Measurements from ENCODE around the gene SYT17.

The SYT17 gene

GRCh38 chr16:19147126-19147525, 20.9 kb upstream of the SYT17 start:
- no peak for TF ChIP-seq CTCF (conservative IDR thresholded peaks at IDR 0.05; ENCODE audit: low read depth)
- no peak overlapping the region for H3K27ac ChIP-seq
- CTCF ChIA-PET, result interaction anchor here (0.7 kb wide), 1 partner anchor 18 kb away, joined by 3 read pairs; no protein-coding TSS in a partner anchor
- DNase-seq (ENCODE audit: low spot score), result no peak
- POLR2A ChIA-PET (ENCODE audit: low non-redundant PET), result interaction anchor here (0.5 to 0.6 kb wide), 2 partner anchors 431 to 1784 kb away, joined by 4 to 9 read pairs; no protein-coding TSS in a partner anchor

- H3K27ac ChIP-seq, result no peak overlapping the region
- CTCF ChIA-PET, result interaction anchor here (0.7 kb wide), 1 partner anchor 17 kb away, joined by 3 read pairs; no protein-coding TSS in a partner anchor
- POLR2A ChIA-PET (ENCODE audit: low non-redundant PET), result interaction anchor here (0.5 kb wide), 1 partner anchor 430 kb away, joined by 9 read pairs; no protein-coding TSS in a partner anchor
- DNase-seq (ENCODE audit: low spot score), result no peak
- TF ChIP-seq CTCF (conservative IDR thresholded peaks at IDR 0.05; ENCODE audit: low read depth), result no peak
Observed at GRCh38 chr16:19147627-19148026, 20.4 kb upstream of the SYT17 start.

GRCh38 chr16:19148189-19148588, 19.9 kb upstream of the SYT17 start:
- no peak for TF ChIP-seq CTCF (conservative IDR thresholded peaks at IDR 0.05; ENCODE audit: low read depth)
- H3K27ac ChIP-seq, result no peak overlapping the region
- ChIA-PET CTCF (interaction anchor here (0.8 kb wide), 1 partner anchor 62 kb away, joined by 6 read pairs; no protein-coding TSS in a partner anchor), POLR2A (ENCODE audit: low non-redundant PET) (no interaction called here)
- no peak for DNase-seq (ENCODE audit: low spot score)

DNA sequence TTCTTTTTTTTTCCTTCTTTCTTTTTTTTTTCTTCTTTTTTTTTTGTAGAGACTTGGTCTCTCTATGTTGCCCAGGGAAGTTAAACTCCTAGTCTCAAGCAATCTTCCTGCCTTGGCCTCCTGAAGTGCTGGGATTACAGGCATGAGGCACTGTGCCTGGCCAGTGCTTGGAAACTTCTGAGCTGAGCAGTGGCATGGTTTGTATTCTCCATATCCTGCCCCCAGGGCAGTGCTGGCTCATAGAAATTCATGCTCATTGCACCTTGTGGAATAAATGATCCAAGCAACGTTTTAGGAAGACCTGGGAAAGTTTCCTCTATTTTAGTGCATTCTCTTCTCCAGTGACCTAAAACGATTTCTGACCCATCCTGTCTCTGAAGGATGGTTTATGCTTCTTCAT, 16.7 kb upstream of the SYT17 start:
- no peak for TF ChIP-seq CTCF (conservative IDR thresholded peaks at IDR 0.05; ENCODE audit: low read depth)
- DNase-seq (ENCODE audit: low spot score), result no peak
- no peak overlapping the region for H3K27ac ChIP-seq
- ChIA-PET POLR2A (ENCODE audit: low non-redundant PET) (no interaction called here), CTCF (interaction anchor here (0.7 kb wide), 1 partner anchor 15 kb away, joined by 3 read pairs; no protein-coding TSS in a partner anchor)

- ChIA-PET POLR2A (ENCODE audit: low non-redundant PET) (no interaction called here), CTCF (interaction anchor here (0.6 kb wide), 1 partner anchor 9 kb away, joined by 3 read pairs; no protein-coding TSS in a partner anchor)
- DNase-seq (ENCODE audit: low spot score), result no peak
- H3K27ac ChIP-seq, result no peak overlapping the region
- TF ChIP-seq CTCF (conservative IDR thresholded peaks at IDR 0.05; ENCODE audit: low read depth), result no peak
Observed at GRCh38 chr16:19152042-19152441, 16.0 kb upstream of the SYT17 start.

DNA sequence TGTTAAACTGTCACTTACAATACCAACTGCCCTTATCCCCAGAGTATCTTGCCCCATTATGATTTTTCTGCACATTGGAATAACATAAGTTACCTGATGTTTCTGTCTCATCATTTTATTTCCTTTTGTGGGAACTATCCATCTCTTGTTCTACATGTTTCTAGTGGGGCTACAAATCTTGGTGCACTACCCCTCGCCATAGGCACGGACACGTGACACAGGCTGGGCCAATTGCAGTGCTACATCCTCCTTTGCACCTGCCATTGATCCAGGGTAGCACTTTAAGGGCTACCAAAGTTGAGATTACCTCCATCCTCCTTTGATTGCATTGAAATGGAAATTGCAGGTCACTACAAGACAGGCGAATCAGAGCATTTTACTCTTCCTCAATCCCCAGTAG, 14.2 kb upstream of the SYT17 start:
- no peak for TF ChIP-seq CTCF (conservative IDR thresholded peaks at IDR 0.05; ENCODE audit: low read depth)
- no peak overlapping the region for H3K27ac ChIP-seq
- POLR2A ChIA-PET (ENCODE audit: low non-redundant PET), result no interaction called here
- CTCF ChIA-PET, result no interaction called here
- DNase-seq (ENCODE audit: low spot score), result peak; percentile 33
